ENCODE data around the gene FAM181A.

- TF ChIP-seq CEBPG (CRISPR knock-in tag; IDR thresholded peaks at IDR 0.05) (no peak), CEBPG (tag; conservative IDR thresholded peaks at IDR 0.05 in 1 of 2, IDR thresholded peaks at IDR 0.05 in 1 of 2) (no peak), CTCF (IDR thresholded peaks at IDR 0.05 in 2 of 3, conservative IDR thresholded peaks at IDR 0.05 in 1 of 3; ENCODE audit: insufficient read depth in 2 of 3, low read depth in 1 of 3, low read length in 3 of 3) (no peak), TFAP4 (CRISPR knock-in tag; IDR thresholded peaks at IDR 0.05; ENCODE audit: borderline replicate concordance) (no peak), ATF1 (CRISPR knock-in tag; IDR thresholded peaks at IDR 0.05) (no peak), ATF1 (tag; IDR thresholded peaks at IDR 0.05) (no peak), MAX (CRISPR knock-in tag; IDR thresholded peaks at IDR 0.05) (no peak), ZNF408 (CRISPR knock-in tag; IDR thresholded peaks at IDR 0.05; ENCODE audit: low read depth) (no peak), E2F5 (CRISPR knock-in tag; IDR thresholded peaks at IDR 0.05) (no peak), BHLHE40 (IDR thresholded peaks at IDR 0.05; ENCODE audit: low read length) (no peak), IRF2 (CRISPR knock-in tag; IDR thresholded peaks at IDR 0.05) (no peak), ZNF121 (CRISPR knock-in tag; conservative IDR thresholded peaks at IDR 0.05) (no peak), RFX5 (IDR thresholded peaks at IDR 0.05; ENCODE audit: low read depth, low read length) (no peak), POLR2A (conservative IDR thresholded peaks at IDR 0.05) (no peak), XRCC3 (IDR thresholded peaks at IDR 0.05) (no peak)
Measured at GRCh38 chr14:93946104-93946503, 19.0 kb downstream of the FAM181A start.
